Mucosa of descending colon (tissue), 3 donors: ENCODE results near the gene E2F2. TPM values are rescaled to one million over a fixed set of nuclear protein-coding genes. Genes with fewer than 3 reads are reported as not detected.

Source experiments
- ATAC-seq: fragments of 200-7000 bp; cut with Tn5 transposase; one replicate; pipeline ENCODE4 v1.9.1; 2020; ENCODE audit warnings: mild to moderate bottlenecking, moderate library complexity
- DNase-seq, 3 donors: peaks; one replicate each; pipeline ENCODE4 v3.0.0-alpha.2; 2020
- H3K36me3 ChIP-seq: fragments of 200-600 bp; one replicate; pipeline ENCODE4 v1.8.0; 2021; ENCODE audit warnings: low read depth, mild to moderate bottlenecking
- H3K4me1 ChIP-seq: fragments of 200-600 bp; one replicate; pipeline ENCODE4 v1.8.0; 2021; ENCODE audit warnings: low read depth, mild to moderate bottlenecking
- H3K4me3 ChIP-seq: fragments of 200-600 bp; one replicate; pipeline ENCODE4 v1.8.0; 2021; ENCODE audit warnings: mild to moderate bottlenecking
- H3K9me3 ChIP-seq: fragments of 200-600 bp; one replicate; pipeline ENCODE4 v1.8.0; 2021; ENCODE audit warnings: mild to moderate bottlenecking
- intact Hi-C, 2 donors: fragments of 100-400 bp; cut with DNase I in 1 of 2; cut with micrococcal nuclease in 1 of 2; formaldehyde crosslinking; loops; one replicate each; pipeline versions ENCODE4 v1.11.0 to v1.11.1; 2022; cut with DNase I, micrococcal nuclease
- total RNA-seq, 3 donors: library from RNA; stranded (reverse); fragmentation: NEBNext Ultra II Directional in 2 of 3; extraction: Animal tissue kit (Norgen Biotek cat#: 25700) in 2 of 3; gene quantifications; one replicate each; pipeline versions ENCODE4 v1.2.1 to v1.2.4, GENCODE V29; 2021 to 2023
- TF ChIP-seq, protein P1 (sequence below): fragments of 200-600 bp; IDR thresholded peaks from one replicate; pipeline ENCODE4 v1.8.0; 2022; ENCODE audit warnings: antibody characterized with exemption, mild to moderate bottlenecking
- donor health status: DM: no; HTN: no; CAD: no; lungs with moderate emphysema.
- donor health status: DM: no; HTN: no; CAD: no.
- donor health status: DM: no; HTN: yes; CAD: no.

Gene E2F2
- total RNA-seq, 3 donors from 2014 or later, result 8.6 to 18.0 (median 14.5) TPM

- no peak overlapping the region for H3K4me3 ChIP-seq
- H3K4me1 ChIP-seq, result no peaks in the 10 kb centered on the region
- no peak for ATAC-seq
- no peaks in the 10 kb centered on the region for H3K36me3 ChIP-seq
- no peaks in the 10 kb centered on the region for H3K9me3 ChIP-seq
- intact Hi-C loops, result no loop called here
- no peak for DNase-seq
- TF ChIP-seq, protein P1, sequence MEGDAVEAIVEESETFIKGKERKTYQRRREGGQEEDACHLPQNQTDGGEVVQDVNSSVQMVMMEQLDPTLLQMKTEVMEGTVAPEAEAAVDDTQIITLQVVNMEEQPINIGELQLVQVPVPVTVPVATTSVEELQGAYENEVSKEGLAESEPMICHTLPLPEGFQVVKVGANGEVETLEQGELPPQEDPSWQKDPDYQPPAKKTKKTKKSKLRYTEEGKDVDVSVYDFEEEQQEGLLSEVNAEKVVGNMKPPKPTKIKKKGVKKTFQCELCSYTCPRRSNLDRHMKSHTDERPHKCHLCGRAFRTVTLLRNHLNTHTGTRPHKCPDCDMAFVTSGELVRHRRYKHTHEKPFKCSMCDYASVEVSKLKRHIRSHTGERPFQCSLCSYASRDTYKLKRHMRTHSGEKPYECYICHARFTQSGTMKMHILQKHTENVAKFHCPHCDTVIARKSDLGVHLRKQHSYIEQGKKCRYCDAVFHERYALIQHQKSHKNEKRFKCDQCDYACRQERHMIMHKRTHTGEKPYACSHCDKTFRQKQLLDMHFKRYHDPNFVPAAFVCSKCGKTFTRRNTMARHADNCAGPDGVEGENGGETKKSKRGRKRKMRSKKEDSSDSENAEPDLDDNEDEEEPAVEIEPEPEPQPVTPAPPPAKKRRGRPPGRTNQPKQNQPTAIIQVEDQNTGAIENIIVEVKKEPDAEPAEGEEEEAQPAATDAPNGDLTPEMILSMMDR, result no peak
Observed at GRCh38 chr1:23570001-23570691, 39.1 kb upstream of the E2F2 start.

DNA sequence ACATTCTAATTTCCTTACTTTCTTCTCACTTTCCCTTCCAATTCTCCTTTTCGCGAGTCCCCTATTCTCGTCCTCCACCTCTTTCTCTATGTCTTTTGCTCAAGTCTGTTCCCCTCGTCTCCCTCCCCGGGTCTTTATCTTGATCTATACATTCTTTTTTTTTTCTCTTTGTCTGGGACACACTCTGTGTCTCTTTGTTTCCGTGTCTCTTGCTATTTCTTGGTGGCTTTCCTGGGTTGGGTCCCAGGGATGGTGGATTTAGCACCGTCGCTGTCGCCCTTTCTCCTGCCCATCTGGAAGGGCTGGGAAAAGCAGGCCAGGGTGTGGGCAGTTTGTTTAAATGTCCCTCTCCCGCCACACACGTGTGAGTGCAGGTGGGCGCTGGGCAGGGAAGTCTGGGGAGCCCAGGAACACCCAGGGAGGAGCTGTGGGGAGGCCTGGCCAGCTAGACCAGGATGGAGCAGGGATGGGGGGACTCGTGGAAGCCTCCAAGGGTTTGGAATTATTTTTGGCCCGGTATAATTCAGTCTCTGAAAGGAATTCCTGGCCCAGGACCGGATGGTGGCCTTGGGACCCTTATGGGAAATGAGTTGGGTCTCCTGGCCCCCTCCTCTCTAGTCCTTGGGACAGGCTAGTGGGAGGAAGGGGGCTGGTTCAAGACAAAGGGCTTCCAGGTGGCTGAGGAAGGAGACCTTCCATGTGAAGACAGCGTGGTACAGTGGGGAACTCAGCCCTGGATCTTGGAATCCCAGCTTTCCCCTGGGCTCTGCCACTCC, 37.8 kb upstream of the E2F2 start:
- TF ChIP-seq, protein P1, result no peak
- no peak overlapping the region for H3K4me3 ChIP-seq
- peaks cover 9% of the 10 kb centered on the region for H3K4me1 ChIP-seq
- intact Hi-C loops, result no loop called here
- DNase-seq (peak in 1 of 3 donors; percentile 43), ATAC-seq (no peak)
- no peaks in the 10 kb centered on the region for H3K36me3 ChIP-seq
- H3K9me3 ChIP-seq, result no peaks in the 10 kb centered on the region

GRCh38 chr1:23567996-23568607, 37.1 kb upstream of the E2F2 start:
- H3K9me3 ChIP-seq, result no peaks in the 10 kb centered on the region
- DNase-seq (peak; percentile 55 to 69 (median 60)), ATAC-seq (peak; percentile 71)
- H3K4me1 ChIP-seq, result peaks cover 14% of the 10 kb centered on the region
- H3K36me3 ChIP-seq, result no peaks in the 10 kb centered on the region
- intact Hi-C loops, result no loop called here
- no peak overlapping the region for H3K4me3 ChIP-seq
- TF ChIP-seq, protein P1, result no peak

GRCh38 chr1:23567629-23567995, 36.6 kb upstream of the E2F2 start:
- Histone ChIP-seq H3K4me1 (peaks cover 19% of the 10 kb centered on the region), H3K4me3 (no peak overlapping the region), H3K36me3 (no peaks in the 10 kb centered on the region), H3K9me3 (no peaks in the 10 kb centered on the region)
- ATAC-seq (peak; percentile 29), DNase-seq (peak in 2 of 3 donors; percentile 35 to 44)
- TF ChIP-seq, protein P1, result no peak
- intact Hi-C loops, result no loop called here

GRCh38 chr1:23566304-23566703, 35.3 kb upstream of the E2F2 start:
- TF ChIP-seq, protein P1, result no peak
- Histone ChIP-seq H3K4me1 (peaks cover 30% of the 10 kb centered on the region), H3K36me3 (no peaks in the 10 kb centered on the region), H3K9me3 (no peaks in the 10 kb centered on the region), H3K4me3 (no peak overlapping the region)
- ATAC-seq (no peak), DNase-seq (no peak)
- intact Hi-C loops, result no loop called here
